ENCODE data around the gene PEPD.

The PEPD gene

DNA sequence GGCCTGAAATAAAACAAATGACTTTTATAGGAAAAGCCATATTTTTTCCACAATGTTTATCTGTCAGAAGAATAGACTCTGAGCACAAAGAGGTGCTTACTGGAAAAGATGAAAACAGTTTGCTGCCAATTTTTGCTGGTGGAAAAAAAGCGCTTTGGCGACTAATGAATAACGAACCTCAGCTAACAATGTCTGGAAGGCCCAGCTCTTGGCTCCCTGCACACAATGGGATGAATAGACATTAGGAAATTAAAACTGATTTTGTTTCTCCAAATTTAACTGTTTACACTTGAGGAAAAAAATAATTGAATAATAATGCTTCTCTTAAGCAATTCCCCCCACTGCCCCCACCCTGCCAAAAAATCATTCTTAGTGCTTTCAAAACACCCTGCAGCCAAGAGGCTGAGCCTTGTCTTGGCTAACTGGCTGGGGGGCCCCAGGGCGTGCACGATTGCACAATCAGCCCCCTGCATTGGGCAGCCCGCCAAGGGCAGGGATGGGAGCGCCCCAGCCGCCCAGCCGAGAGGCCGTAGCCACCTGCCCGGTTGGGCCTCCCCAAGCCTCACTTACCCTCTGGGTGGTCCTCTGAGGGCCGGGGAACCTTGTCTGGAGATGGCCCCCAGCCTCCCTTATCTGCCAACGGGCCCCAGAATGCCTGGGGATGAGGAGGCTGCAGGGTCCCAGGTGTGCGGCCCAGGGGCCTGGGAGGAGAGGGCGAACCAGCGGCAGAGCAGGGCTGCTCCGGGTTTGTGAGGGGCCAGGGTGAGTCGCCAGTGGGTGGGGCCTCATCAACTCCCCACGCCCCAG, 131.3 kb downstream of the PEPD start:
- H3K27ac ChIP-seq (ENCODE audit: insufficient read depth, low read depth, low read length, poor library complexity, severe bottlenecking), result no peak overlapping the region
- 93% methylated on average over 19 of the region's 19 CpGs for WGBS, 2 experiments
- H3K4me1 ChIP-seq (ENCODE audit: control insufficient read depth, insufficient read depth, low read length), result no peaks in the 10 kb centered on the region
- H3K36me3 ChIP-seq (ENCODE audit: control insufficient read depth, insufficient read depth, low read length), result no peaks in the 10 kb centered on the region
- H3K27me3 ChIP-seq (ENCODE audit: control insufficient read depth, insufficient read depth, low read length, poor library complexity, severe bottlenecking), result no peaks in the 10 kb centered on the region
- H3K4me3 ChIP-seq (ENCODE audit: insufficient read depth, low read depth, low read length), result no peak overlapping the region
- H3K9me3 ChIP-seq (ENCODE audit: control insufficient read depth, low read length), result no peaks in the 10 kb centered on the region

DNA sequence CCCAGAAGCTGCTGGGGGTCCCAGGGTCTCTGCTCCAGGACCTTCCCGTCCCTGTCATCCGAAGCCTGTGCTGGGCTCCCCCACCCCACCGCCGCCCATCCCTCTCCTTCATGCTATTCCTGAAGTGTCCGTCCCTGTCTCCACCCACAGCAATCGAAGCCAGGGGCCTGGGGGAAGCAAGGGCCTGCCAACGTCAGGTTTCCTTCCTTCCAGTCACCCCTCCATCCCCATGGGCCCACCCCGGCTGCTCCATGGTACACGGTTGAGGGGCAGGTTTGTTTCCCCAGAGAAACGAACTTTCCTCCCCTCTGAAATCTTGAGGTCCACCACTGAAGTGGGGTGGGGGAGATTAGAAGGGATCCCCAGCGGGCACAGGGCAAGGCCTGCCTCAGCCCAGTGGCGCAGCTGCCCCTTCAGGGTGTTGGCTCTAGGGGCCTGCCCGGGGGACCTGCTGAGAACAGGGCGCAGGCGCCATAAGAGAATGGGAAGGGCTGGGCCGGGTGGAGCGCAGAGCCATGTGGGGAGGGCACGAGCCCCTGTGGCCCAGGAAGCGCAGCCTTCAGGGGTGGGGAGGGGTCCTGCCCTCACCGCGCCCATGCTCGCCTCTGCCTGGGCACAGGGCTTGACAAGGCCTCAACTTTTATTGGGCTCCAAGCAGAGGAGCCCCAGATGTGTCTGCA, 132.0 kb downstream of the PEPD start:
- H3K4me1 ChIP-seq (ENCODE audit: control insufficient read depth, insufficient read depth, low read length), result no peaks in the 10 kb centered on the region
- no peaks in the 10 kb centered on the region for H3K9me3 ChIP-seq (ENCODE audit: control insufficient read depth, low read length)
- H3K36me3 ChIP-seq (ENCODE audit: control insufficient read depth, insufficient read depth, low read length), result no peaks in the 10 kb centered on the region
- 91 to 93% methylated on average over 22 of the region's 22 CpGs for WGBS, 2 experiments
- H3K27ac ChIP-seq (ENCODE audit: insufficient read depth, low read depth, low read length, poor library complexity, severe bottlenecking), result no peak overlapping the region
- no peak overlapping the region for H3K4me3 ChIP-seq (ENCODE audit: insufficient read depth, low read depth, low read length)
- H3K27me3 ChIP-seq (ENCODE audit: control insufficient read depth, insufficient read depth, low read length, poor library complexity, severe bottlenecking), result no peaks in the 10 kb centered on the region

DNA sequence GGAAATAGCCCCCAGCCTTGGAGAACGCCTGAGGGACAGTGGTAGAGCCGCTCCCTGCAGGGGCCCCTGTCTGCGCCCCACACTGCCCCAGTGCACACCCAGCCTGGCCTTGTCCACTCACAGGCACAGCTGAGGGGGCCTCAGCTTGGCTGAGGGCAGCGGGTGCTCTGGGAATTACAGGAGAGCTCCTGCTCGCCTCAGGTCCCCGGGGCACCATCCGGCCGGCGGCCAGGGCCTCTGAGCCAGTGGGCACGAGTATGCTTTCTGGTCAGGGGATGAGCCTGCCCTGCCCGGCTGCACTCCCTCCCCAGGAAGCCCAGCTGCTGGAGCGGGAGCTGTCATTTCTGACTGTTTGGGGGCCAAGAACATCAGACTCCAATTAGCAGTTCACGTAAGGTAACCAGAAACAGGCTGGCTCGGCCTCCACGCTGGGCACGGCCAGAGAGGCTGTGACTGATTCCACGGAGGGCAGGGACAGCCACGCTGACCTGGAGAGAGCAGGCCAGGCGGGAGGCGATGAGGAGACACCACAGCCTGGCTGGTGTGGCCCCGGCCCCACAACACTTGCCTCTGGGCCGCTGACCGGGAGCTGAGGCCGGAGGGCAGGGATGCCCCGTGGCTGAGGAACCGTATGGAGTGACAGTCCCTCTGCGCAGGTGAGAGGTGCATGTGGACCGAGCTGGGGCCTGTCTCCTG, 132.7 kb downstream of the PEPD start:
- Histone ChIP-seq H3K9me3 (ENCODE audit: control insufficient read depth, low read length) (no peaks in the 10 kb centered on the region), H3K36me3 (ENCODE audit: control insufficient read depth, insufficient read depth, low read length) (no peaks in the 10 kb centered on the region), H3K27ac (ENCODE audit: insufficient read depth, low read depth, low read length, poor library complexity, severe bottlenecking) (no peak overlapping the region), H3K4me3 (ENCODE audit: insufficient read depth, low read depth, low read length) (no peak overlapping the region), H3K27me3 (ENCODE audit: control insufficient read depth, insufficient read depth, low read length, poor library complexity, severe bottlenecking) (no peaks in the 10 kb centered on the region), H3K4me1 (ENCODE audit: control insufficient read depth, insufficient read depth, low read length) (no peaks in the 10 kb centered on the region)
- WGBS, 2 experiments, result 94% methylated on average over 28 of the region's 28 CpGs

DNA sequence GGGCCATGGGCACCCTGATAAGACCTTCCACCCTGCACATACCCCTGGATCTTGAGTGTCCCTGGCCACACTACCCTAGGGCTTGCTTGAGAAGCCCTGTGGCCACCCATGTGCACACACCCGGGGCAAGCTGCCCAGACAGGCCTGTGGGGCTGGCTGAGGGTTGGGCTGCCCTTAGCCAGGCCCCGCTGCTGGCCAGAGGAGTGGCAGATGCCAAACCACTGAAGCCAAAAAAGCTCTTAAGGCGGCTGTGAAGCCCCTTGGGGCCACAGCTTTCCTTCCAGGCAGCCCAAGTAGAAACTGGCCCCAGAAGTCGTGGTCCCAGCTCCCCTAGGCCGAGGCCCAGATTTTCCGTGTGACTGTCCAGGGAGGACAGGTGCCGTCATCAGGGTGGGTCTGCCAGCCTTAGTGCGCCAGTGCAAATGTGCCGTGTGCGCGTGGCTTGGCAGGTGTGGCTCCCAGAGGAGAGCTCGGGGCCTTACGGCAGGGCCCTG, 133.3 kb downstream of the PEPD start:
- 94 to 95% methylated on average over 13 of the region's 13 CpGs for WGBS, 2 experiments
- Histone ChIP-seq H3K4me1 (ENCODE audit: control insufficient read depth, insufficient read depth, low read length) (no peaks in the 10 kb centered on the region), H3K27me3 (ENCODE audit: control insufficient read depth, insufficient read depth, low read length, poor library complexity, severe bottlenecking) (no peaks in the 10 kb centered on the region), H3K36me3 (ENCODE audit: control insufficient read depth, insufficient read depth, low read length) (no peaks in the 10 kb centered on the region), H3K27ac (ENCODE audit: insufficient read depth, low read depth, low read length, poor library complexity, severe bottlenecking) (no peak overlapping the region), H3K9me3 (ENCODE audit: control insufficient read depth, low read length) (no peaks in the 10 kb centered on the region), H3K4me3 (ENCODE audit: insufficient read depth, low read depth, low read length) (no peak overlapping the region)

DNA sequence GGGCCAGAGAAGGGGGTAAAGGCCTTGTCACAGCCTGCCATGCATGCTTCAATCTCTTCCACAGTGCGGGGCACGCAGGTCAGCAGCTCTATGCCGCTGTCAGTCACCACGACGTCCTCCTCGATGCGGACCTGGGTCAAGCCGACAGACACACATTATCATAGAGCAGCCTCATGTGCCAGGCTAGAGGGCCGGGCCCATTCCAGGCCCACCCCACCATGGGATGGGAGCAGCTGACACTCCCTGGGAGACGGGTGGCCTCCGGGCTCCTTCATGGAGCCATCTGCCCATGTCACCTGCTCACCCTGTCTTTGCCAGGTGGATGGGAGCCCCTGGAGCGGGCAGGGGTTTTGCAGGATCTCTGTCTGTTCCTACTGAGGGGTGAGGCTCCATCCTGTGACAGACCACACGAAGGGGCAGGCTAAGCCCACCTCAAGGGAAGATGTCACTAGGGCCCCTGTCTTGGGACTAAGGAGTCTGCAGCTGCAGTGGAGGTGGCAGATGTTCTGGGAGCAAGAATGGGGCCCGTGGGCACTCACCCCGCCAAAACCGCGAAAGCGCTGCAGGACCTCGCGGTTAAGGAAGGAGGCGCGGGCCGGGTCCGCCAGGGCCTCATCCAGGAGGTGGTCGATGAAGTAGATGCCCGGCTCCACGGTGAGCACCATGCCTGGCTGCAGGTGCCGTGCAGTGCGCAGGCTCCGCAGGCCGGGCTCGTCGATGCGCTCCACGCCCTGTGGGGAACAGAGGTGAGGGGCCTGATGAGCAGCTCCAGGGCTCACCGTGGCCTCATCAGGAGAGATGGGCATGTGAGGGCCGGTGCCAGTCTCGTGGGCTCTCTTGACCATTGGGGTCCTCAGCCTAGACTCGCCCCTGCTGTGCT, 134.0 kb downstream of the PEPD start:
- Histone ChIP-seq H3K27ac (ENCODE audit: insufficient read depth, low read depth, low read length, poor library complexity, severe bottlenecking) (no peak overlapping the region), H3K9me3 (ENCODE audit: control insufficient read depth, low read length) (no peaks in the 10 kb centered on the region), H3K36me3 (ENCODE audit: control insufficient read depth, insufficient read depth, low read length) (no peaks in the 10 kb centered on the region), H3K4me1 (ENCODE audit: control insufficient read depth, insufficient read depth, low read length) (no peaks in the 10 kb centered on the region), H3K4me3 (ENCODE audit: insufficient read depth, low read depth, low read length) (no peak overlapping the region), H3K27me3 (ENCODE audit: control insufficient read depth, insufficient read depth, low read length, poor library complexity, severe bottlenecking) (no peaks in the 10 kb centered on the region)
- 95 to 96% methylated on average over 39 of the region's 39 CpGs for WGBS, 2 experiments

DNA sequence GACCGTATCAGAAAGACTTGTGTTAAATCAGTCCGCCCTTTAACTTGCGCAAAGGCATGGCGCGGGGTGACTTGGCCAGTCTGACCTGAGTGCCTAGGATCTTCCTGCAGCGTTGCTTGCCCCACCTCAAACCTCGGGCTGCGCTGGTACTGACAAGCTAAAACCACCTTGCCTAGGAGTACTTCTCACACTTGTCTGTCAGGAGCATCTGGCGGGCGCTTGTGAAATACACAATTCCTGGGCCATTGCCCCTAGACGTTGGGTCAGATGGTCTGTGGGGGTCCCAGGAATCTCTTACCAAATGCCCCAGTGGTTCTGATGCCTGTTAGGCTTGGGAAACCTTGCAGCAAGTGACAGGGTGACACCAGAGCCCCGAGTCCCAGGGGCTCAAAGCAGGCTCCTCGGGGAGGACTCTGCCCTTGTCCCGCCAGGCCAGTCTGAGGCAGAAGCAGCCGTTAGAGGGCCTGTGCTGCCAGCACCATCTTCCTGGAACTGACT, 135.2 kb downstream of the PEPD start:
- no peak overlapping the region for H3K4me3 ChIP-seq (ENCODE audit: insufficient read depth, low read depth, low read length)
- H3K27me3 ChIP-seq (ENCODE audit: control insufficient read depth, insufficient read depth, low read length, poor library complexity, severe bottlenecking), result no peaks in the 10 kb centered on the region
- H3K27ac ChIP-seq (ENCODE audit: insufficient read depth, low read depth, low read length, poor library complexity, severe bottlenecking), result no peak overlapping the region
- no peaks in the 10 kb centered on the region for H3K9me3 ChIP-seq (ENCODE audit: control insufficient read depth, low read length)
- no peaks in the 10 kb centered on the region for H3K36me3 ChIP-seq (ENCODE audit: control insufficient read depth, insufficient read depth, low read length)
- H3K4me1 ChIP-seq (ENCODE audit: control insufficient read depth, insufficient read depth, low read length), result no peaks in the 10 kb centered on the region
- 91 to 93% methylated on average over 15 of the region's 15 CpGs for WGBS, 2 experiments

DNA sequence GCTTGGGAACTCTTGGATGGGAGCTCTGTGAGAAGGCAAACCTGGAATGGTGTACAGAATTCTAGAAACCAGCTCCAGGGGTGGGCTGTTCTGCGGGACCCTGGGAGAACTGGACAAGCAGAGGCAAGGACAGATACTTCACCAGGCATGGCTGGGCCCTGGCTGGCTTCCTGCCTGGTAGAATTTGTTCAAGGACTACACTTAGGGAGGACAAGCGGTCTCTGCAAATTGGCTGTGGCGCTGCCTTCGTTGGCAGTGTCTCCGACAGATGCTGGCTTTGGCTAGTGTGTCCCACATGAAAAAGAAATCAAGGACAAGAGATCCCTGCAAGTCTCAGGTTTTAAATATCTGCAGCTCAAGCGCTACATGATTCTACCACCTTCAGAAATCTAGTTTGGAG, 135.6 kb downstream of the PEPD start:
- no peaks in the 10 kb centered on the region for H3K9me3 ChIP-seq (ENCODE audit: control insufficient read depth, low read length)
- 86 to 88% methylated on average over 6 of the region's 6 CpGs for WGBS, 2 experiments
- H3K4me3 ChIP-seq (ENCODE audit: insufficient read depth, low read depth, low read length), result no peak overlapping the region
- no peaks in the 10 kb centered on the region for H3K36me3 ChIP-seq (ENCODE audit: control insufficient read depth, insufficient read depth, low read length)
- no peaks in the 10 kb centered on the region for H3K4me1 ChIP-seq (ENCODE audit: control insufficient read depth, insufficient read depth, low read length)
- no peak overlapping the region for H3K27ac ChIP-seq (ENCODE audit: insufficient read depth, low read depth, low read length, poor library complexity, severe bottlenecking)
- no peaks in the 10 kb centered on the region for H3K27me3 ChIP-seq (ENCODE audit: control insufficient read depth, insufficient read depth, low read length, poor library complexity, severe bottlenecking)

DNA sequence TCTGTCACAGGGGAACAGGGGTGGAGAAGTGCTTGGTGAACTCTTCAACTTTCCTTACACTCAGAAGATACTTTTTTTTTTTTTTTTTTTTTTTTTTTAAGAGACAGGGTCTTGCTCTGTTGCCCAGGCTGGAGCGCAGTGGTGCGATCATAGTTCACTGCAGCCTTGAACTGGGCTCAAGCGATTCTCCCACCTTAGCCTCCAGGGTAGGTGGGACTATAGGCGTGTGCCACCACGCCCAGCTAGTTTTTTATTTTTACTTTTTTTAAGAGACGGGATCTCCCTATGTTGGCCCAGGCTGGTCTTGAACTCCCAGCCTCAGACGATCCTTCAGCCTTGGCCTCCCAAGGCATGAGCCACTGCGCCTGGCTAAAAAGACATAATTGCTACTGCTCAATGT, 136.6 kb downstream of the PEPD start:
- Histone ChIP-seq H3K9me3 (ENCODE audit: control insufficient read depth, low read length) (no peaks in the 10 kb centered on the region), H3K27me3 (ENCODE audit: control insufficient read depth, insufficient read depth, low read length, poor library complexity, severe bottlenecking) (no peaks in the 10 kb centered on the region), H3K4me1 (ENCODE audit: control insufficient read depth, insufficient read depth, low read length) (no peaks in the 10 kb centered on the region), H3K4me3 (ENCODE audit: insufficient read depth, low read depth, low read length) (no peak overlapping the region), H3K27ac (ENCODE audit: insufficient read depth, low read depth, low read length, poor library complexity, severe bottlenecking) (no peak overlapping the region), H3K36me3 (ENCODE audit: control insufficient read depth, insufficient read depth, low read length) (no peaks in the 10 kb centered on the region)
- 93 to 98% methylated on average over 8 of the region's 8 CpGs for WGBS, 2 experiments

DNA sequence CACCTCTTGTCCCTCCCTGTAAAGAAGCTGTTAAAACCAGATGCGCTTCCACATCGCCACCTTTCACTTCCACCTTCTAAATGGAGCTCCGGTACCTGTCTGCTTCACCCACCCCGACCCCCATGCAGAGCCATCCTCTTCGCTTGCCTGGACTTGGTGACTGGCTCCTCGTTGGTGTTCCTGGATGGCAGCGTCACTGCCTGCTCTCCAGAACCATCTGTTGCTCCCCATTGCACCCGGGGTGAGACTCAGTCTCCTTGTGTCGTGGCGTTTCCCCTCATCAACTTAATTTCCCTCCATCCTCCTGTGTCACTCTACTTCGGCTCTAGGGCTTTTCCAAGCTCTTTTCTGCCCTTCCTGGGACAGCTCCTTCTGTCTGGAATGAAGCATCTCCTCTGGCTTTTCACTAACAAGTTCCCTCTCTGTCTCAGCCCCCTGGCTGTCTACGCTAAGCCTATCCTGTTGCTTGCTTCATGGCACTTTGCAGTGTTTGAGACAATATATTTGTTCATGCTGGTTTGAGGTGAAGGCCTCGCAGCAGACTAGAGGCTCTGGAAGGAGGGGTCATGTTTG, 137.8 kb downstream of the PEPD start:
- Histone ChIP-seq H3K27me3 (ENCODE audit: control insufficient read depth, insufficient read depth, low read length, poor library complexity, severe bottlenecking) (no peaks in the 10 kb centered on the region), H3K27ac (ENCODE audit: insufficient read depth, low read depth, low read length, poor library complexity, severe bottlenecking) (no peak overlapping the region), H3K4me3 (ENCODE audit: insufficient read depth, low read depth, low read length) (no peak overlapping the region), H3K9me3 (ENCODE audit: control insufficient read depth, low read length) (no peaks in the 10 kb centered on the region), H3K36me3 (ENCODE audit: control insufficient read depth, insufficient read depth, low read length) (no peaks in the 10 kb centered on the region), H3K4me1 (ENCODE audit: control insufficient read depth, insufficient read depth, low read length) (peaks cover 3% of the 10 kb centered on the region)
- 95% methylated on average over 13 of the region's 13 CpGs for WGBS, 2 experiments

Data from ectodermal cell (in vitro differentiated cells).